NCI-H1105 (cell line): ENCODE measurements around the gene BAIAP2.

Source experiments
- DNase-seq: peaks from one replicate; lab custom pipeline; 2025; lab: John Stamatoyannopoulos, UW

BAIAP2 gene

DNA sequence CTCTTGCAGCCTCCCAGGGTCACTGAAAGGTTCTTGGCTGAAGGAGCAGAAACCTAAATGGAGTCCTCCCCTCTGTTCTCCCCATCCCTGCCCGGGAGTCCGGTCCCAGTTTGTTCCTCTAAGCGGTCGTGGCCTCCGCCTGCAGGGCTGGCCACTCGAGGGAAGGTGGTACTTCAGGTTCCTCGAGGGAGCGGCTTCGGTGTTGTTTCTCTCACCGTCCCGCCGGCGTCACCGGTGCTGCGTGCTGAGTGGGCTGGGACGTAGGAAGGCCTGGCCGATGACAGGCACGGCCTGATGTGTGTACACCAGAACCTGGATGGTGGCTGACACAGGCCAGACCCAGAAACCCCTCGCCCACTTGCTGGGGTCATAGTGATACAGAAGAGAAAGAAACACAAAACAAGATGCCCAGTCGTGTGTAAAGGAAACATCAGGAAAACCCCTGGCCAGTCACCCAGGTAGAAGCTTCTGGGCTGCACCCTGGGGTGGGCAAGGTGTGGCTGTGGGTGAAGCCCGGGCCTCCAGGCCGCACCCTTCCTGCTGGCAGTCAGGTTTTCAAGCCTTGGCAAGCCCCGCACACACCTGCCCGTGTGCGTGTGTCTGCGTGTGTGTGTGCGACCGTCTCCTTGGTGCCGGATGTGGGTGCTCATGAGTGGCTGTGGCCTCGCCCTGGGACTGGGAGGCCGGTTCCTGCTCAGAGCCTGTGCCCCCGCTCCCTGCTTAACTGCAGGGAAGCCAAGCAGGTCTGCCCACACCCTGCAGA lies 52.0 kb downstream of the BAIAP2 start:
- no peak for DNase-seq

DNA sequence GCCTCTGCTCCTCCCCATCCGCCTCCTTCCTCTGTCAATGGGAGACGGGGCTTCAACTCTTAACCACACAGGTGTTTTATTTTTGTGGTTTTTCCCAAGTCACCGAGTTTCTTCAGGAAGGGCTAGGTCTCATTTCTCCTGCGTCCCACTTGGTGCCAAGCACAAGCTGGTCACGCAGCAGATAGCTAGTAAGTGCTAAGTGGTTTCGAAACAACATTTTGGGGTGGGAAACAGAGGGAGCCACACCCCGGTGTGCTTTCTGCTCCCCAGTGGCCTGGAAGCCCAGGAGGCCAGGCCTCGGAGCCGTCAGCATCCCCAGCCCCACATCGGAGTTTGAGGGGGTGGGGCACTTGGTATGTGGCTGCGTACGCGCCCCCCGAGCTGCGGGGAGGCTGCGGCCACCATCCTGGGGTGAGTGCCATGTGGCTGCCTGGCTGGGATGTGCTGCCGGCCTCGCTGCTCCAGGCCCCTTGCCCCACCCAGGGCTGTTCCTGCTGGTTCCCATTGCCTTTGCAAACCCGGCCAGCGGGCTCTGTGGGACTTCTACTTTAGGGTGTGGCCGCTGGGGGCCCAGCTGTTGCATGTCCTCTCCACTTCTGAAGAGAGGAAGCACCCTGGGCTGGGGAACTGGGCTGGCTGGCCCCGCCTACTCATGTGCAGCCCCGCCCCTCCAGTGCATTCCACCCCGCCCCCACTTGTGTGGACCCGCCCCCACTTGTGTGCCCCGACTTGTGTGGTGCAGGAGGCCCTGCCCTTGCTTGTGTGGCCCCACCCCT lies 55.6 kb downstream of the BAIAP2 start:
- no peak for DNase-seq

DNA sequence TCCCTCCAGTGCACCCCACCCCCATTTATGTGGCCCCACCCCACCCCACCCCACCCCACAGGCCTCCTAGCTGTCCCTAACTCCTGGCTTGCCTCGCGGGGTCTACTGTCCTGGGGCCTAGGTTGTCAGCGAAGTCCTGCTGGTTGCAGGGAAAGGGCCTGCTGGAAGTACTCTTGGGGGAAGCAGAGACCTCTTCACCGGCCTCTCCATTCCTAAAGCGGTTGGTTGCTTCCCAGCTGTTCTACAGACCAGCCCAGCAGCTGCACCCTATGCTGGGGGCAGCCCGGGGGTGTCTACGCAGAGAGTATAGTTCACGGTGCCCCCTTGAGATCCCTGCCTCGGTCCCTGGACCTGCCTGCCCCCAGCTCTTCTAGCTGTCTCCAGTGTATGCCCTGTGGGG lies 56.2 kb downstream of the BAIAP2 start:
- no peak for DNase-seq

DNA sequence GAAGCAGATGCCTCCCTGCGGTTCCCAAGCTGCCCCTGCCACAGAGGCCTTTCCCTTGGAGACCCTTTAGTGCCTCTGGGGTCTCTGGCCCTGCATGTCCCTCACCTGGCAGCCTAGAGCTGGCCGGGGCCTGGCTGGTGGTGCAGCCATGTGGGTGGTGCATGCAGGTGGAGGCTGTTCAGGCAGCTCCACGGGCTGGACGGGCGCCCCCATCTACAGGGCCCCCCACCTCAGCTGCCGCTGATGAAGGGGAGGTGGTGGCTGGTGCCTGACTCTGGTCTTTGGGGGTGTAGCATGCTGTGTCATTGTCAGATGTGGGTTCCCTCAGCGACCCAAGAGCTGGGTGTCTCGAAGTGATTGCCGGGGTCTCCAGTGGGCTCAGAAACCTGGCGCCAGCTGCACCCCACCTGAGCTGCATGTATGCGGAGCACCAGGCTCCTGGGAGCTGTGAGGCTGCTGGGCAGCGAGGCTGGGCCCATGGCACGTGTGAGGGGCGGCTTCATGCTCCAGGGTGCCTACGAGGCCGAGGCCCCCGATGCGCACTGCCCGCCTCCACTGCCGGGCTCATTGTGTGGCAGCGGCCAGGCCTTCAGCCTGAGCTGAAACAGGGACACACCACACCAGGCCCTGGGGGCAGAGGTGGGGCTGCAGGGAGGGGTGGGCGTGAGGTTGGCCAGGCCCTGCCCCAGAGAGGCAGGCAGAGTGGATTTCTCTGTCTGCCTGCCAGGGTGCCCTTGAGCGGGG lies 57.0 kb downstream of the BAIAP2 start:
- DNase-seq, result no peak

DNA sequence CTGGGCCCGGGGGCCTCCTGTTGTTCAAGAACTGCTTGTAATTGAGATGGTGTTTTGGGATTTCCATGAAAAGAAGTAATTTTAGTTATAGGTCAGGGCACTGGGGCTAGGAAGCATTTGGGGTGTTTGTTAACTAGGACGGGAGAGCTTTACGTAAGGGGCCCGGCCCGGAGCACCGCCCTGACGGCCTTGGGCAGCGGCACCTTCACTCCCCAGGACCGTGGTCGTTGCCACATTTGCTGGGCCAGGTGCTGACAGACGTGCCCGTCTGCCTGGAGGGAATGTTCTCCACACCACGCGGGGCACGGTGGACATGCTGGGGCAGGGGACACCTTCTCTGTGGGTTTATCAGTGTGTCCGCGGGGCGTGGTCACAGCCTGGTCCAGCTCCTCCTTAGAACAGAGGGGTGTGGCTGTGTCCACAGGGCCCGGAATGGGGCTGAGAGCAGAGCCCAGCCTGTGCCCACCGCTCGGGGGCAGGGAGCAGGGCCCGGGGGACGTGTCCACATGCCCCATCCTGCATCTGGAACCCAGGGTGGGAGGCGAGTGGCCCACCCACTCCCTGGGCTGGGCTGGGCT lies 57.7 kb downstream of the BAIAP2 start:
- DNase-seq, result no peak

DNA sequence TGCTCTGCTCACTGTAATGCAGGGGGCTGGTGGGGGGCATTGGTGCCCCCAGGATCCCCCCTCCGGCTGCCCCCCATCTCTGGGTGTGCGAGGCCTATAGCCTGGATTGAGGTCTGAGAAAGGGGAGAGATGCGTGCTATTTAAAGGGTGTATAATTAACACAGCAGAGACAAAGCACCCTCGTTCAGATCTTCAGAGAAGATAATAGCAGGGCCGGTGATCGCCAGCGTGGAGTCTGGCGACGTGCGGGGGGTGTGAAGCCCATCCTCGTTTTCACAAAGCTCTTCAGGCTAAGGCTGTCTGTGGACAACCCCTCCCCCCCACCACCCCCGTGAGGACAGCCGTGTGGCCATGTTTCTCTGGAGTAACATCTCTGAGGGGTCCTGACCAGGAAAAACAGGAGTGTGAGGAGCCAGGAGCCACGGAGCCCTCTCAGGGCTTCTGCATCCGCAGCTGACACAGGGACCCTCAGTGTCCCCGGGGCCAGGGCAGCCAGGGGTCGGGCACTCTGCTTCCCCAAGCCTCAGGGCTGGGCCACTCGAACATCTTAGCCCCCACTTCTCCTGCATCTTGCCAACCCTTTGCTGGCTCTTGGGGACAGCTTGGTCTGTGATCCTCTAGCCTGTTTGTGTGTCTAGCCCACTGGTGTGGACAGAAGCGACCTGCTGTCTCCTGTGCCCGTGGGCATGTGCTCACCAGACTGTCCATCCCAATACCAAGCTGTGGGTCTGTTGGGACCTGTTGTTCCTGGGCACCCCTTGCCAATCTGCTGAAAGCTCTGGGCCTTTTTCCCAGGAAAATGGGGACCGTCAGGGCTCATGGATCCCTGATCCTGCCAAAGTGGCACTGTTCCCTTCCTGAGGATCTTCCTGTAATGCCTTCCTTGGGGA lies 58.9 kb downstream of the BAIAP2 start:
- DNase-seq, result no peak

DNA sequence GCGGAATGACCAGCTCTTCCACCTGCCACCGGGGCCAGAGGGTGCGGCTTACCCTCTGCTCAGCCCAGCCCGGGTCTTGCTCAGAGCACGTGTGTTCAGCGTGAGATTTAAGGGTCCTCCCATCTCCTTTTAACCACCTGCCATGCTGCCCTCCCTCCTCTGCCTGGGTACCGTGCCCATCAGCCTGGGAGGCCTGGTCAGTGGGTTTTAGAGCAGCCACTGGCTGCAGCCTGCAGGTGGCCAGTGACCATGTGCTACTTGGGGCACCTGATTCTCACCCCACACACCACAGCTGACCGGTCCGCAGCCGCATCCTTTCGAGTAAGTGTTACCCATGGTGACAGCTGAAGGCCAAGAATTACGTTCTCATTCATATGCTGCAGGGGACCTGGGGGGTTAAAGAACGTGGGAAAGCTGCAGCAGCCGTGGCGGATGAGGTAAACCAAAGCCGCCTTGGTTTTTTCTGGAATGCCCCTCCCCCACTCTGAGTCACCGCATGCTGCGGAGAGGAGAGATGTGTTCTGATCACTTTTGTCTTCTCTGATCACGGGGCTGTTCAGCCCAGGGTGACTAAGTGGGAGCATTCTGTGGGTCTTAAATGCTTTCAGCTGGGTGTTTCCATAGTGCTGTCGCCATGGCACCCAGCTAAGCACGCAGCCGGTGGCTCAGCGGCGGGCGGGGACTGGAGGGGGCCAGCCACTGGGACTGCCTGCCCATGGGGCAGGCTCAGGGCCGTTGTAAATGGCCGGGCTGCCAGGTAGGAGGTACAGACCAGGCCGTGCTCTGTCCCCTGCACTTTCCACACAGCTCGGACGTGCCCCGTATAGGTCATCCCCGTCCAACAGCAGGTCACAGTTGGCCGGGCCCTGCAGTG lies 59.8 kb downstream of the BAIAP2 start:
- DNase-seq, result peak; percentile 27

DNA sequence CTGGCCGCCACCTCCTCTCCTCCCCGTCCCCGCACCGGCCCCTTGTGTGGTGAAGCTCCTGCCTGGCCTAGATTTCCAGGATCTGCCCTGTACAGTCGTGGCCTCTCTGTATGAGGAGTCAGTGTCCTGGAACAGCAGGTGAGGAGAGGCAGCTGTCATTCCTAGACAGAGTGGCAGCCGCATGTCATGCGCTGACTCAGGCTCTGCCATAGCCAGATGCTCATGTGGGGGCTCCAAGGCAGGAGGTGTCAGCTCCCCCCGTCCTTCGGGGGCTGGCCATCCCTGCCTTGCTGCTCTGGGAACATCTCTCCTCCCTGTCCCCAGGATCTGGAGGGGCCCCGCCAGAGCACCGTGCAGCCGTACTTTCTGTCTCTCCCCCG lies 60.4 kb downstream of the BAIAP2 start:
- no peak for DNase-seq

DNA sequence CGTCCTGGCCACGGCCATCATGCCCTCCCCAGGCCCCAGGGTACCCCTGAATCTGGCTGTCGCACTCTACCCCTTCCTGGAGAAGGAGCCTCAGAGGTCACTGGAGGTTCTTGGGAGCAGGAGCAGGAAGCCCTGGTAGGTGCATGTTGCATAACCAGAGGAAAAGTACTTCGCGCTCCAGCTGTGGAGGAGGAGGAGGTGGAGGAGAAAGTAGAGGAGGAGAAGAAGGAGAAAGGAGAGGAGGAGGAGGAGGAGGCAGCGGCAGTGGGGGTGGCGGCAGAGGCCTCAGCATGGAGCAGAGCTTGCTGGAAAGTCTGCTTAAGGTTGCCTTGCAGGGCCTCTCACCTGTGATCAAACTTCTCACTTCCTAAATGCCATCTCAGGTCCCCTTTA lies 61.8 kb downstream of the BAIAP2 start:
- DNase-seq, result no peak

DNA sequence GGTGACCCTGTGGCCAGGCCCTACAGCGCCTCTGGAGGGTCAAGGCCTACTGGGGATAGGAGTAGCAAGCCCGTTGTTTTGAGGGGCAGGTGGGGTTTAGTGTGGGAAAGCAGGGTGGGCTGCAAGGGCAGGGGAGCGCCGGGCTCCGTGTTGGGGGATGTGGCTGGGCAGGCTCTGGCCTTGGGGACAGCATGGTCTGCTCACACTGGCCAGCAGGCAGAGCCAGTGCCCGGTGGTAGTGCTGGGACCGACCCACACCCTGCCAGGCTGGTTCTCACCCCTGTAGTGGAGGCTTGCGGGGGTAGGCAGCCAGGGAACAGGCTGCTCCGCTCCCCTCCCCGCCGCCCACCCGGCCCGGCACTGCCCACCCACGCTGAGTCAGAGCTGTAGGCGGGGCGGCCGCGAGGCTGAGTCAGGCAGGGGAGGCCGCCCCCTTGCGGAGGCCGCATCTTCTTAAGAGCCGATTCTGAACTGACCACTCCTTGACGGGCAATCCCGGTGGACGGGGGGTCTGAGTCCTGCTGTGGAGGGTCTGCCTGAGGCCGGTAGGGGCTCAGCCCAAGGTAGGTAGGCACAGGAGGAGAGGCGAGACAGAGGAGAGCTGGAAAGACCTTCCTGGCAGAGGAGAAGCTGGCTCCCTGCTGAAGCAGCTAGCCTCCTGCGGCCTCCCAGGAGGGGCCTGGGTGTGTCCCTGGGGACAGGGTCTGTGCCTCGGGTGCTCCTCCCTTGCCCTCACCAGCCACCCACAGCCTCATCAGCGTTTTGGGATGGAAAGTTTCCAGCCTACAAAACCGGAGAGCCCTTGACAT lies 62.4 kb downstream of the BAIAP2 start:
- DNase-seq, result no peak

DNA sequence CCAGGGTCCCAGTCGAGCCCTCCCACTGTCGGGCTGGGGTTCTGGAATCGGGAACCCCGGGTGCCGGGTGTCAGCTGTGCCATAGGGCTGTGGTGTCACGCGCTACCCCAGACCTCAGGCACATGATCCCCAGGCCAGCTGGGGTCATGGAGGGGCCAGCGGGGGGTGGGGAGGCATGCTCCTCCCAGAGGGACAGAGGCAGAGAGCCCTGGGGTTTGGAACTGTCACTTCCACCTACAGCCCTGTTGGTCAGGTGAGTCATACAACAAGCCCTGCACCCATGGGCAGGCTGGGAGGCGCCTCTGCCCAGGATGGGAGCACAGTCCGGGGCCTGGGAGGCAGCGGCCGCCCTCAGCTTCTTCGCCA lies 63.0 kb downstream of the BAIAP2 start:
- no peak for DNase-seq

DNA sequence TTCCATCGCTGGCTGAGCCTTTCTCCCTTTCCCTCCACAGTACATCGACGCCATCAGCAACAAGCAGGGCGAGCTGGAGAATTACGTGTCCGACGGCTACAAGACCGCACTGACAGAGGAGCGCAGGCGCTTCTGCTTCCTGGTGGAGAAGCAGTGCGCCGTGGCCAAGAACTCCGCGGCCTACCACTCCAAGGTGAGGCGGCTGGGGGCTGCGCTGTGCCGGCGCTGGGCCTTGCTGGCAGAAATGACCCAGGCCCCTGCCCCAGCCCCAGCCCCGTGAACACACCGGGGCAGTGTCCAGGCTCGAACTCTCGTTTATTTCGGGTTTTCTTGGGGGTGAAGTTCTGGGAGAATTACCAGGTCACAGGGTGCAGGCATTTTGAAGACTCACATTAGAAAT lies 64.9 kb downstream of the BAIAP2 start:
- no peak for DNase-seq

DNA sequence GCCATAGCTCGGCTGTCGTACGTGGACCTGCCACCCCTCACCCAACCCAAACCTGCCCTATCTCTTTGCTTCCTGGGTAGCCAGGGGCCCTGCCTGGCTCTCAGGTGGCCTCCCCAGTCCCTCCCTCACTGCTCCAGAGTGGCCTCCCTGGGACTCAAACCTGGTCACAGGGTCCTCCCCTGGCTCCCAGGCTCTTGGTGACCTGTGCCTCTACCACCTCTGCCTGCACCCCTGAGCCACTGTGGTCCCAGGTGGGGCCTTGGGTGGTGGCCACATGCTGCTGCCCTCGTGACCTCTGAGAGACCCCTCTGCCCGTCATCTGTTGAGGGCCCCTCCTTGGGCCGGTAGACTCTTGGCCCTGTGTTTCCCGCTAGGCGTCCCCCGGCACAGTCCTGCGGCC lies 65.7 kb downstream of the BAIAP2 start:
- no peak for DNase-seq

DNA sequence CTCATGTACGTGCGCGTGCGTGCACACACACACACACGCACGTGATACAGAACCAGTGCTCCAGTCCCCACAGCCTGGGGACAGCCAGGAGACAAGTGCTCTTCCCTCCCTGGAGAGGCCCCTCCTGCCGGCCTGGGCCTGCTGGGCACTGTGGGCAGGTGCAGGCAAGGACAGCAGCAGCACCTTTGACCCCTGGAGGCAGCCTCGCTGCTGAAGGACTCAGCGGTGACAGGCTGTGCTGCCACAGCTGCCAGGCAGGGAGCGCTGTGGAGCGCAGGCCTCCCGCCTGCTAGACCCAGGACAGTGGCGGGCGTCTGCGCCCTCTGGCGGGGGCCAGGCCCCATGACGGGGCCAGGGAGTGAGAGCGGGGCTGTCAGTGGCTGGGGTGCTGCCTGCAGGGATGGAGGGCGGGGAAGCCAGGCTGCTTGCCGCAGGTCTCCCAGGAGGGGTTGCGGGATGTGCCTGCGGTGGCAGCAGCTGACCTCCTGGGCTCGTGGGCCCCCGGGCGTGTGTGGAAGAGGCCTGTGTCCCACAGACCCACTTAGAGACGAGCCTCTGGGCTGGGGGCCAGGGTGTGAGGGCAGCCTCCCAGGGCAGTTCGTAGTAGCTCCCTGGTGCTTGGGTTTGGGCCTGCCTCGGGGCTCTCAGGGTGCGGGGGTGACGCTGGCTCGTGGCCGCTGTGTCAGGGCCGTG lies 66.8 kb downstream of the BAIAP2 start:
- DNase-seq, result no peak

DNA sequence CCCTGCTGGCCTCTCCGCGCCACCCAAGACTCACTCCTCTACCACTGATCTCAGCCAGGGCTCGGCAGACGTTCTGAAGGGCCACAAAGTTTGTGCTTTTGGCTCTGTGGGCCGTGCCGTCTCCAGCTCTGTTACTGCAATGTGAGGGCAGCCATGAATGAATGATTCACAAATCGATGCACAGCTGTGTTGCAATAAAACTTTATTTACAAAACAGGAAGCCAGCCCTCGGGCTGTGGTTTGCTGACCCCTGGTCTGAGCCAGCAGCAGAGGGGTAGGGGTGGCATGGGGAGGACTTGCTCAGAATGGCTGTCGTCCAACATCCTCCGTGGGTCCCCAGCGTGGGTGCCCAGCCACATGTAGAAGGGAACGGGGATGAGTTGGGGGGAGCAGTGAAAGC lies 67.4 kb downstream of the BAIAP2 start:
- DNase-seq, result no peak

DNA sequence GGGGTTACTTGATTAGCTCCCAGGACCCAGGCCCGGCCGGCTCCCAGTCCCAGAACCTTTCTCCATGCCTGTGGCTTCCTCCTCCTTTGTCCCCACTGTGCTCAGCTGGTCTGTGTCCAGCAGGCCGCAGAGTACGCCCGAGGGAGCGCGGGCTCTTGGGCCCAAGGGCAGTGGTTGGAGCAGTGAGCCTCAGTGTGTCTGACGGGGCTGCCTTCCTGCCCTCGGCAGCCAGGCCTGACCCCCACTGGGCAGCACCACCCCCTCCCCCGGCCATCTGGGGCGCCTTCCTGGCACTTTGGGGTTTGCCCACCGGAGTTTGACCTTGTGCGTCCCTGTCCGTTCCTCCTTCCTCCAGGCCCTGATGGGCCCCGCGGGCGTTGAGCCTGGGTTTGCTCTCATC lies 67.9 kb downstream of the BAIAP2 start:
- DNase-seq, result no peak

DNA sequence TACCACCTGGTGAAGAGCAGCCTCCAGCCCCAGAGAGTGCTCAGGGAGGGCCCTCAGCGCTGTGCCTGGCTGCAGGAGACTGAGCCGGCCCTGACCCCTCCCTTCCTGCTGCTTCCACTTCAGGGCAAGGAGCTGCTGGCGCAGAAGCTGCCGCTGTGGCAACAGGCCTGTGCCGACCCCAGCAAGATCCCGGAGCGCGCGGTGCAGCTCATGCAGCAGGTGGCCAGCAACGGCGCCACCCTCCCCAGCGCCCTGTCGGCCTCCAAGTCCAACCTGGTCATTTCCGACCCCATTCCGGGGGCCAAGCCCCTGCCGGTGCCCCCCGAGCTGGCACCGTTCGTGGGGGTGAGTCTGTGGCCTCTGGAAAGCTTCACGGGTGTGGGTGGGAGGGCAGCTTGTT lies 68.4 kb downstream of the BAIAP2 start:
- no peak for DNase-seq

DNA sequence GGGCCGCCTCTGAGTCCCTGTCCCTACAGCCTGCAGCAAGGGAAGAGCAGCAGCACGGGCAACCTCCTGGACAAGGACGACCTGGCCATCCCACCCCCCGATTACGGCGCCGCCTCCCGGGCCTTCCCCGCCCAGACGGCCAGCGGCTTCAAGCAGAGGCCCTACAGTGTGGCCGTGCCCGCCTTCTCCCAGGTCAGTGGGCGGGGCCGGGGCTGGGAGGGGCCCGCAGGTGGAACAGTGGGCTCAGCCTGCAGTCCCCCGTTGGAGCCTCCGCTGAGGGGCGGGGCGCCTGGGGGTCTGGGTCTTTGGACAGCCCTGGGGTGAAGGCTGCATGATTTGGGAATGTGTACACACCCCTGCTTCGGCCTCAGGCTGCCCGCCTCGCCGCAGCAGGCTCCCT lies 71.8 kb downstream of the BAIAP2 start:
- DNase-seq, result no peak

DNA sequence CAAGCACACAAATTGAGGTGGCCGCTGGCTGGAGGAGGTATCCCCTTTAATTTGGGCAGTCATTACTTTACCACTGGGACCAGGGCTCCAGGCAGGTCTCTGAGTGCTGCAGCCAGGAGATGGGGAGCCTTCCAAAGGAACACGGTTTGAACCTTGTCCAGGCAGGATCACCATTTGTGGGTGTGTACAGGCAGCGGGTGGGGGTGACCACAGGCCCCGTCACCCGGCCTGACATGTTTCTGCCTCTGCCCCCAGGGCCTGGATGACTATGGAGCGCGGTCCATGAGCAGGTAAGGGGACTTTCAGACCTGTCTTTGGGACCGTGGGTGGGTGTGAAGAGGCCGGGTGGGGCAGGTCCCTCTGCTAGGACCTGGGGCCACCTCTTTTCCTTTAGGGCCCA lies 73.3 kb downstream of the BAIAP2 start:
- no peak for DNase-seq
